GM18508 (cell line): Measurements from ENCODE around the gene TMEM61.

ENCODE experiments used
- ATAC-seq: cut with Tn5 transposase; IDR thresholded peaks from one replicate; pipeline ENCODE4 v1.9.1; 2021; ENCODE audit warnings: moderate number of reproducible peaks; ENCODE audit not compliant: insufficient read depth, unreplicated experiment

The TMEM61 gene

GRCh38 chr1:55034476-55035133, 54.2 kb downstream of the TMEM61 start:
- ATAC-seq = no peak

GRCh38 chr1:55035904-55036303, 55.5 kb downstream of the TMEM61 start:
- no peak for ATAC-seq

- no peak for ATAC-seq
These were observed 57.5 kb downstream of the TMEM61 start for GRCh38 chr1:55037733-55038551.

DNA sequence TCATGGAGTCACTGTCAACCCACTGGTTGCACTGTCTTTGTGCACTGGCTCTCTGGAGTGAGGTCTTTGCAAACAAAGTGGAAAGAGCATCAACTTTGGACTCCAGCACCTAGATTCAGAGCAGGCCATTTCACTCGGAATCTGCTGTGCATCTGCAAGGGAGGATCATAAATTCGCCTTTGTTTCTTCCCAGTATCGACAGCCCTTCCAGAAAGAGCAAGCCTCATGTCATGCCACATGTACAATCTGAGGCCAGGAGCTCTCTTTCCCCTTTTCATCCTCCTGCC, 58.1 kb downstream of the TMEM61 start:
- no peak for ATAC-seq

- ATAC-seq = no peak
These were observed 58.5 kb downstream of the TMEM61 start for GRCh38 chr1:55038974-55039341.

DNA sequence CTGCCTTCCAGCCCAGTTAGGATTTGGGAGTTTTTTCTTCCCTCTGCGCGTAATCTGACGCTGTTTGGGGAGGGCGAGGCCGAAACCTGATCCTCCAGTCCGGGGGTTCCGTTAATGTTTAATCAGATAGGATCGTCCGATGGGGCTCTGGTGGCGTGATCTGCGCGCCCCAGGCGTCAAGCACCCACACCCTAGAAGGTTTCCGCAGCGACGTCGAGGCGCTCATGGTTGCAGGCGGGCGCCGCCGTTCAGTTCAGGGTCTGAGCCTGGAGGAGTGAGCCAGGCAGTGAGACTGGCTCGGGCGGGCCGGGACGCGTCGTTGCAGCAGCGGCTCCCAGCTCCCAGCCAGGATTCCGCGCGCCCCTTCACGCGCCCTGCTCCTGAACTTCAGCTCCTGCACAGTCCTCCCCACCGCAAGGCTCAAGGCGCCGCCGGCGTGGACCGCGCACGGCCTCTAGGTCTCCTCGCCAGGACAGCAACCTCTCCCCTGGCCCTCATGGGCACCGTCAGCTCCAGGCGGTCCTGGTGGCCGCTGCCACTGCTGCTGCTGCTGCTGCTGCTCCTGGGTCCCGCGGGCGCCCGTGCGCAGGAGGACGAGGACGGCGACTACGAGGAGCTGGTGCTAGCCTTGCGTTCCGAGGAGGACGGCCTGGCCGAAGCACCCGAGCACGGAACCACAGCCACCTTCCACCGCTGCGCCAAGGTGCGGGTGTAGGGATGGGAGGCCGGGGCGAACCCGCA, 59.1 kb downstream of the TMEM61 start, which contains the start of gene PCSK9:
Gene PCSK9, plus strand, starts transcription at position 207 of the 741 bp plus-strand sequence. Its CDS starts 290 bp downstream, at position 497.
- ATAC-seq = no peak

DNA sequence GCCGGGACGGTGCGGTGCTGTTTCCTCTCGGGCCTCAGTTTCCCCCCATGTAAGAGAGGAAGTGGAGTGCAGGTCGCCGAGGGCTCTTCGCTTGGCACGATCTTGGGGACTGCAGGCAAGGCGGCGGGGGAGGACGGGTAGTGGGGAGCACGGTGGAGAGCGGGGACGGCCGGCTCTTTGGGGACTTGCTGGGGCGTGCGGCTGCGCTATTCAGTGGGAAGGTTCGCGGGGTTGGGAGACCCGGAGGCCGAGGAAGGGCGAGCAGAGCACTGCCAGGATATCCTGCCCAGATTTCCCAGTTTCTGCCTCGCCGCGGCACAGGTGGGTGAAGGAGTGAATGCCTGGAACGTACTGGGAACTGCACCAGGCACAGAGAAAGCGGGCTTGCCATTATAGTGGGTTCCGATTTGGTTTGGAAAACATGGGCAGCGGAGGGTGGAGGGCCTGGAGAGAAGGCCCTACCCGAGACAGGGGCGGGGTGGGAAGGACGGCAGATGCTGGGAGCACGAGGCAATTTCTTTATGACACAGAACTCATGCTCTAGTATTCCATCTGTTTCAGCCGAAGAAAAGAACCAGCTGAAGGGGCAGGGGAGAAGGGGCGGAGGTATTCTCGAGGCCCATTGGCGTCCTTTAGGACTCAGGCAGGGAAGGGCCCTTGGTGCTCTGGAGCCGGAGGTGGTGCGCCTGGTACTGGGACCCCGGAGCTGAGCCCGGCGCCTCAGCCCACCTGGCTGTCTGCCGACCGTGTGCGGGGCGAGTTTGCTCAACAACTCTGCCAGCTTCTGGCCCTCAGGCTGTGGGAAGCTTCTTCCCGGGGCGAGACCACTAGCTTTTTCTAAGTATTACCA, 59.9 kb downstream of the TMEM61 start:
- no peak for ATAC-seq

- no peak for ATAC-seq
These were observed 60.6 kb downstream of the TMEM61 start for GRCh38 chr1:55040933-55041494.

DNA sequence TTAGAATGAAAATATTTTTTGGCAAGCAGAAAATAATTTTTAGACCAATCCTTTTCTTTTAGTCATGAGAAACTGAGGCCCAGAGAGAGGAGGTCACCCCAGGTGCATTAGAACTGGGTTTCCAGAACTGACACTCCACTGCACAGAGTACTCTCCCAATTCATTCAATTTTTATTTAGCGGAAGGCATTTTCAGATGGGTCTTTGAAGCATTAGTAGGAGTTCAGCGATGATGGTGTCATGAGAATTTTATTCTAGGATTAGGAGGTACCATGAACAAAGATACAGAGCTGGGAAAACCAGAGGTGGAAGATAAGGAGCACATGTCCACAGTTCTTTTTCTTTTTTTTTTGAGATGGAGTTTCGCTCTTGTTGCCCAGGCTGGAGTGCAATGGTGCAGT, 61.2 kb downstream of the TMEM61 start:
- no peak for ATAC-seq
